Ishikawa (cell line): ENCODE data around the gene TLK1.

Experiments used
- CEBPB ChIP-seq: IDR thresholded peaks from 2 replicates; pipeline ENCODE4 v1.6.1; 2012
- CREB1 ChIP-seq: IDR thresholded peaks from 2 replicates; pipeline ENCODE4 v1.6.1; 2012; ENCODE audit warnings: low read depth
- EGR1 ChIP-seq: IDR thresholded peaks from 2 replicates; pipeline ENCODE4 v1.6.1; 2012
- EP300 ChIP-seq: IDR thresholded peaks from 2 replicates; pipeline ENCODE4 v1.6.1; 2012; ENCODE audit warnings: borderline replicate concordance
- FOXM1 ChIP-seq: IDR thresholded peaks from 2 replicates; pipeline ENCODE4 v1.6.1; 2012; ENCODE audit warnings: low read depth, borderline replicate concordance
- MAX ChIP-seq: IDR thresholded peaks from 2 replicates; pipeline ENCODE4 v1.6.1; 2012
- NFIC ChIP-seq: IDR thresholded peaks from 2 replicates; pipeline ENCODE4 v1.6.1; 2012
- RAD21 ChIP-seq: IDR thresholded peaks from 2 replicates; pipeline ENCODE4 v1.6.1; 2012; ENCODE audit warnings: low read depth
- REST ChIP-seq: IDR thresholded peaks from 2 replicates; pipeline ENCODE4 v1.6.1; 2012; ENCODE audit warnings: low read depth, mild to moderate bottlenecking
- TAF1 ChIP-seq: IDR thresholded peaks from 2 replicates; pipeline ENCODE4 v1.6.1; 2012; ENCODE audit warnings: low read depth, mild to moderate bottlenecking
- TCF12 ChIP-seq: IDR thresholded peaks from 2 replicates; pipeline ENCODE4 v1.6.1; 2012; ENCODE audit warnings: low read depth
- TEAD4 ChIP-seq: IDR thresholded peaks from 2 replicates; pipeline ENCODE4 v1.6.1; 2012
- USF1 ChIP-seq: IDR thresholded peaks from 2 replicates; pipeline ENCODE4 v1.6.1; 2012
- YY1 ChIP-seq: IDR thresholded peaks from 2 replicates; pipeline ENCODE4 v1.6.1; 2012; ENCODE audit warnings: low read depth
- ZBTB7A ChIP-seq: IDR thresholded peaks from 2 replicates; pipeline ENCODE4 v1.6.1; 2012; ENCODE audit warnings: low read depth

Gene TLK1

GRCh38 chr2:170968205-170969003, 192.3 kb downstream of the TLK1 start:
- TF ChIP-seq MAX = no peak
- no peak for TF ChIP-seq CEBPB
- no peak for TF ChIP-seq NFIC
- TF ChIP-seq USF1 = no peak
- TF ChIP-seq TAF1 = no peak
- TF ChIP-seq CREB1 = no peak
- no peak for TF ChIP-seq EP300
- no peak for TF ChIP-seq EGR1
- TF ChIP-seq TEAD4 = no peak
- no peak for TF ChIP-seq ZBTB7A
- no peak for TF ChIP-seq RAD21
- no peak for TF ChIP-seq TCF12
- TF ChIP-seq YY1 = no peak

- TF ChIP-seq ZBTB7A = no peak
- TF ChIP-seq NFIC = no peak
- no peak for TF ChIP-seq TEAD4
- TF ChIP-seq CREB1 = no peak
- no peak for TF ChIP-seq RAD21
- TF ChIP-seq EGR1 = no peak
- no peak for TF ChIP-seq MAX
- no peak for TF ChIP-seq FOXM1
- TF ChIP-seq TCF12 = no peak
- no peak for TF ChIP-seq CEBPB
- no peak for TF ChIP-seq USF1
- no peak for TF ChIP-seq YY1
- no peak for TF ChIP-seq EP300
These were observed 193.1 kb downstream of the TLK1 start for GRCh38 chr2:170967553-170967952.

GRCh38 chr2:170966648-170967396, 193.9 kb downstream of the TLK1 start:
- no peak for TF ChIP-seq TEAD4
- TF ChIP-seq RAD21 = no peak
- TF ChIP-seq MAX = no peak
- TF ChIP-seq REST = no peak
- TF ChIP-seq TAF1 = no peak
- no peak for TF ChIP-seq CEBPB
- TF ChIP-seq NFIC = no peak
- no peak for TF ChIP-seq EGR1
- no peak for TF ChIP-seq YY1
- TF ChIP-seq FOXM1 = no peak
- no peak for TF ChIP-seq CREB1
- no peak for TF ChIP-seq EP300
- no peak for TF ChIP-seq USF1
- no peak for TF ChIP-seq TCF12
- TF ChIP-seq ZBTB7A = no peak

- TF ChIP-seq ZBTB7A (no peak), TAF1 (no peak), TCF12 (no peak), EP300 (no peak), USF1 (no peak), RAD21 (no peak), YY1 (no peak), TEAD4 (no peak), EGR1 (no peak), MAX (no peak), FOXM1 (no peak), REST (no peak), CEBPB (no peak), CREB1 (no peak), NFIC (no peak)
These were observed 195.1 kb downstream of the TLK1 start for GRCh38 chr2:170965446-170966225.
